H9 (cell line): ENCODE measurements around the gene YIPF2. TPM values are rescaled to one million over a fixed set of nuclear protein-coding genes. Genes with fewer than 3 reads are reported as not detected.

Experiments used
- DNase-seq: peaks from one replicate; pipeline ENCODE4 v3.0.0-alpha.2; 2017
- H2AFZ ChIP-seq: one replicate; pipeline ENCODE4 v1.6.1; 2013; ENCODE audit warnings: mild to moderate bottlenecking, low read length, control low read depth, moderate library complexity
- H2AK5ac ChIP-seq: 2 replicates; pipeline ENCODE4 v1.6.1; 2013; ENCODE audit warnings: low read length, control low read depth, mixed read lengths; ENCODE audit not compliant: insufficient read length
- H2BK120ac ChIP-seq: one replicate; pipeline ENCODE4 v1.6.1; 2013; ENCODE audit warnings: low read depth, mild to moderate bottlenecking, low read length, control low read depth, inconsistent platforms; ENCODE audit not compliant: poor library complexity, severe bottlenecking
- H2BK12ac ChIP-seq: 2 replicates; pipeline ENCODE4 v1.6.1; 2013; ENCODE audit warnings: low read length, control low read depth, mixed read lengths, low read depth; ENCODE audit not compliant: insufficient read length
- H2BK15ac ChIP-seq: 2 replicates; pipeline ENCODE4 v1.6.1; 2013; ENCODE audit warnings: low read depth, low read length, control low read depth
- H2BK20ac ChIP-seq: one replicate; pipeline ENCODE4 v1.6.1; 2013; ENCODE audit warnings: low read depth, mild to moderate bottlenecking, low read length, control low read depth, inconsistent platforms; ENCODE audit not compliant: poor library complexity, severe bottlenecking
- H2BK5ac ChIP-seq: 2 replicates; pipeline ENCODE4 v1.6.1; 2013; ENCODE audit warnings: low read length, control low read depth, mixed read lengths; ENCODE audit not compliant: insufficient read length
- H3K14ac ChIP-seq: 2 replicates; pipeline ENCODE4 v1.6.1; 2013; ENCODE audit warnings: low read length, control low read depth; ENCODE audit not compliant: insufficient read depth
- H3K18ac ChIP-seq: 2 replicates; pipeline ENCODE4 v1.6.1; 2013; ENCODE audit warnings: low read depth, mild to moderate bottlenecking, mixed read lengths, low read length, control low read depth; ENCODE audit not compliant: insufficient read length
- H3K23ac ChIP-seq: 2 replicates; pipeline ENCODE4 v1.6.1; 2013; ENCODE audit warnings: low read length, control low read depth, mixed read lengths, low read depth; ENCODE audit not compliant: insufficient read length
- H3K23me2 ChIP-seq: 2 replicates; pipeline ENCODE4 v1.6.1; 2013; ENCODE audit warnings: low read depth, mild to moderate bottlenecking, mixed read lengths, low read length, control low read depth; ENCODE audit not compliant: insufficient read length, poor library complexity, severe bottlenecking
- H3K27ac ChIP-seq: 2 replicates; pipeline ENCODE4 v1.5.1; 2013; ENCODE audit warnings: low read length, control low read depth, mixed read lengths, low read depth; ENCODE audit not compliant: insufficient read length
- H3K27me3 ChIP-seq: 2 replicates; pipeline ENCODE4 v1.6.1; 2013; ENCODE audit warnings: low read length, control low read depth, inconsistent platforms; ENCODE audit not compliant: insufficient read depth
- H3K4ac ChIP-seq: 2 replicates; pipeline ENCODE4 v1.6.1; 2013; ENCODE audit warnings: low read depth, mild to moderate bottlenecking, control low read depth, inconsistent platforms, low read length, moderate library complexity
- H3K4me1 ChIP-seq: 2 replicates; pipeline ENCODE4 v1.6.1; 2013; ENCODE audit warnings: low read length, control low read depth, inconsistent platforms; ENCODE audit not compliant: insufficient read depth
- H3K4me2 ChIP-seq: 2 replicates; pipeline ENCODE4 v1.6.1; 2013; ENCODE audit warnings: low read length, control low read depth, mixed read lengths; ENCODE audit not compliant: insufficient read length, insufficient read depth
- H3K56ac ChIP-seq: 2 replicates; pipeline ENCODE4 v1.6.1; 2013; ENCODE audit warnings: low read depth, mild to moderate bottlenecking, mixed read lengths, low read length, control low read depth; ENCODE audit not compliant: insufficient read length
- H3K79me1 ChIP-seq: 2 replicates; pipeline ENCODE4 v1.6.1; 2013; ENCODE audit warnings: low read depth, mild to moderate bottlenecking, moderate library complexity, low read length, control low read depth, inconsistent platforms; ENCODE audit not compliant: insufficient read depth, poor library complexity, severe bottlenecking
- H3K79me2 ChIP-seq: 2 replicates; pipeline ENCODE4 v1.6.1; 2013; ENCODE audit warnings: low read length, control low read depth, inconsistent platforms; ENCODE audit not compliant: insufficient read depth
- H3K9ac ChIP-seq: 2 replicates; pipeline ENCODE4 v1.6.1; 2013; ENCODE audit warnings: low read length, control low read depth, mixed read lengths; ENCODE audit not compliant: insufficient read length; ENCODE audit errors: extremely low read depth
- H3K9me3 ChIP-seq: one replicate; pipeline ENCODE4 v1.6.1; 2013; ENCODE audit warnings: low read depth, low read length, inconsistent platforms; ENCODE audit not compliant: control insufficient read depth
- H3T11ph ChIP-seq: one replicate; pipeline ENCODE4 v1.6.1; 2013; ENCODE audit warnings: mild to moderate bottlenecking, low read length, control low read depth, inconsistent platforms
- H4K20me1 ChIP-seq: one replicate; pipeline ENCODE4 v1.6.1; 2013; ENCODE audit not compliant: control insufficient read depth, insufficient read length, insufficient read depth
- H4K5ac ChIP-seq: 2 replicates; pipeline ENCODE4 v1.6.1; 2013; ENCODE audit warnings: low read depth, mild to moderate bottlenecking, mixed read lengths, low read length, control low read depth; ENCODE audit not compliant: insufficient read length
- H4K8ac ChIP-seq: replicated peaks from 2 replicates; pipeline ENCODE4 v1.6.1; 2013; ENCODE audit warnings: low read length, control low read depth, mixed read lengths, low read depth; ENCODE audit not compliant: insufficient read length
- H4K91ac ChIP-seq: 2 replicates; pipeline ENCODE4 v1.6.1; 2013; ENCODE audit warnings: low read depth, mild to moderate bottlenecking, moderate library complexity, mixed read lengths, low read length, control low read depth; ENCODE audit not compliant: insufficient read length
- H3K27ac Mint-ChIP-seq, 3 experiments: 2 replicates in 2 of 3; 3 replicates in 1 of 3; pipeline ENCODE4 v1.8.0; 2020 to 2021; ENCODE audit warnings: mixed read lengths in 3 of 3, mild to moderate bottlenecking in 1 of 3, moderate library complexity in 1 of 3
- H3K27me3 Mint-ChIP-seq: 2 replicates; pipeline ENCODE4 v1.8.0; 2021; ENCODE audit warnings: low read depth, mild to moderate bottlenecking, moderate library complexity, mixed read lengths
- H3K36me3 Mint-ChIP-seq, 3 experiments: 2 replicates in 2 of 3; 3 replicates in 1 of 3; pipeline ENCODE4 v1.8.0; 2020 to 2021; ENCODE audit warnings: low read depth in 3 of 3, mixed read lengths in 3 of 3; ENCODE audit not compliant: insufficient read depth in 1 of 3
- H3K4me1 Mint-ChIP-seq, 2 experiments: 2 replicates each; pipeline ENCODE4 v1.8.0; 2020; ENCODE audit warnings: mixed read lengths in 2 of 2
- H3K4me3 Mint-ChIP-seq, 2 experiments: 2 replicates in 1 of 2; 3 replicates in 1 of 2; pipeline ENCODE4 v1.8.0; 2020 to 2021; ENCODE audit warnings: mild to moderate bottlenecking in 2 of 2, mixed read lengths in 2 of 2, moderate library complexity in 1 of 2
- H3K9me3 Mint-ChIP-seq, 2 experiments: 2 replicates in 1 of 2; 3 replicates in 1 of 2; pipeline ENCODE4 v1.8.0; 2020; ENCODE audit warnings: mild to moderate bottlenecking in 2 of 2, mixed read lengths in 2 of 2, moderate library complexity in 1 of 2
- CTCF ChIP-seq: fragments of 200-600 bp; sonication (generic); conservative IDR thresholded peaks from 3 replicates; pipeline ENCODE4 v1.8.0; 2021; ENCODE audit warnings: antibody characterized with exemption, mild to moderate bottlenecking
- WGBS: extraction: QIAGEN DNeasy Blood & Tissue Kit; methylation state at CpG from one replicate; pipeline ENCODE4 v1.1.7; 2013; ENCODE audit warnings: missing lambda C conversion rate, low lambda C conversion rate, mixed read lengths; ENCODE audit not compliant: insufficient read length; ENCODE audit errors: extremely low coverage; 5-methylcytosine and 5-hydroxymethylcytosine counted together
- total RNA-seq: library from RNA; stranded (reverse); gene quantifications from 2 replicates; pipeline ENCODE4 v1.2.1, GENCODE V29; 2021

Gene YIPF2
- total RNA-seq, 1 experiment from 2014 or later = 58.2 TPM

GRCh38 chr19:10960314-10961072 lies 32.1 kb upstream of the YIPF2 start, which contains the start of gene SMARCA4:
SMARCA4 (plus strand) TSS chr19:10961030; CDS start chr19:10984152, 23,122 bp downstream.
- H3K27ac Mint-ChIP-seq = peak within 1 kb of the TSS; percentile 95 to 99 (median 96)

More at GRCh38 chr19:10960314-10961072, 32.1 kb upstream of the YIPF2 start, which contains the start of gene SMARCA4:
- Histone ChIP-seq H3K27ac (no peak within 1 kb of the TSS), H4K5ac (no peak within 1 kb of the TSS), H3K27me3 (no peaks in the 10 kb centered on the region), H2AFZ (no peak within 1 kb of the TSS), H3T11ph (no peak within 1 kb of the TSS), H2AK5ac (no peak within 1 kb of the TSS), H3K23ac (no peak within 1 kb of the TSS), H3K79me2 (peaks cover 37% of the 10 kb centered on the region), H4K8ac (no peak within 1 kb of the TSS), H4K91ac (no peak within 1 kb of the TSS), H3K4me2 (peak within 1 kb of the TSS; percentile 96), H2BK12ac (no peak within 1 kb of the TSS), H3K14ac (peak within 1 kb of the TSS; percentile 90), H3K9me3 (no peaks in the 10 kb centered on the region), H2BK15ac (no peak within 1 kb of the TSS; the same call in 1 of the 2 replicates), H3K18ac (peak within 1 kb of the TSS; percentile 88), H4K20me1 (peaks cover 5% of the 10 kb centered on the region), H3K9ac (peak within 1 kb of the TSS; percentile 89), H3K4ac (no peak within 1 kb of the TSS; the same call in 1 of the 2 replicates), H3K23me2 (peaks cover 15% of the 10 kb centered on the region), H3K56ac (no peak within 1 kb of the TSS), H3K79me1 (no peaks in the 10 kb centered on the region), H2BK20ac (no peak within 1 kb of the TSS), H2BK120ac (no peak within 1 kb of the TSS), H3K4me1 (no peaks in the 10 kb centered on the region; the same call in 1 of the 2 replicates), H2BK5ac (no peak within 1 kb of the TSS)
- Mint-ChIP-seq H3K4me1 (peaks cover 24 to 27% of the 10 kb centered on the region in 2 experiments), H3K9me3 (peaks cover 0 to 2% of the 10 kb centered on the region in 2 experiments; a peak in 1 of 5 replicates), H3K4me3 (peak within 1 kb of the TSS; percentile 91 to 98), H3K36me3 (peaks cover 8 to 16% (median 11%) of the 10 kb centered on the region in 3 experiments; a peak in 6 of 7 replicates), H3K27me3 (no peaks in the 10 kb centered on the region)
- WGBS = no CpG with 5 or more reads among the region's 100 CpGs
- peak; percentile 95 for DNase-seq
- TF ChIP-seq CTCF = no peak
